ENCODE results near the gene PCYT2.
A peak's percentile ranks its signal among the peaks of the same experiment; 100 is the strongest.
"Not testable (repeated sequence)": the region's sequence is repeated elsewhere in the genome, so short reads cannot be mapped to it uniquely, and the experiment has no call there.

PCYT2 gene

GRCh38 chr17:81927152-81927652, 16.0 kb upstream of the PCYT2 start:
- DNase-seq (ENCODE audit: low read depth): no peak

- DNase-seq (ENCODE audit: low read depth): peak; percentile 36
These were observed 15.4 kb upstream of the PCYT2 start for GRCh38 chr17:81926451-81927151.

GRCh38 chr17:81925860-81926450, 14.8 kb upstream of the PCYT2 start:
- DNase-seq (ENCODE audit: low read depth): no peak

- DNase-seq (ENCODE audit: low read depth): no peak
These were observed 13.6 kb upstream of the PCYT2 start for GRCh38 chr17:81924557-81925532.

- DNase-seq (ENCODE audit: low read depth): no peak
These were observed 12.4 kb upstream of the PCYT2 start for GRCh38 chr17:81923302-81924260.

GRCh38 chr17:81922566-81923301, 11.5 kb upstream of the PCYT2 start:
- no peak for DNase-seq (ENCODE audit: low read depth)

- no peak for DNase-seq (ENCODE audit: low read depth)
These were observed 10.9 kb upstream of the PCYT2 start for GRCh38 chr17:81921996-81922565.

GRCh38 chr17:81921537-81921862, 10.3 kb upstream of the PCYT2 start:
- DNase-seq (ENCODE audit: low read depth): no peak

GRCh38 chr17:81920612-81921536, 9.7 kb upstream of the PCYT2 start:
- DNase-seq (ENCODE audit: low read depth): no peak

GRCh38 chr17:81918832-81919545, 7.8 kb upstream of the PCYT2 start:
- DNase-seq (ENCODE audit: low read depth): no peak

GRCh38 chr17:81918333-81918669, 7.1 kb upstream of the PCYT2 start:
- DNase-seq (ENCODE audit: low read depth): not testable (repeated sequence)

- peak; percentile 82 for DNase-seq (ENCODE audit: low read depth)
These were observed 6.5 kb upstream of the PCYT2 start, which contains the start of gene SIRT7 for GRCh38 chr17:81917565-81918332. TSS of gene SIRT7 (minus strand) at chr17:81918176. CDS start at chr17:81918131, 45 bp downstream.

- DNase-seq (ENCODE audit: low read depth): no peak
These were observed 5.2 kb upstream of the PCYT2 start for GRCh38 chr17:81916234-81917001.

GRCh38 chr17:81915331-81915730, 4.1 kb upstream of the PCYT2 start:
- DNase-seq (ENCODE audit: low read depth): no peak

- DNase-seq (ENCODE audit: low read depth): no peak
These were observed 3.1 kb upstream of the PCYT2 start for GRCh38 chr17:81914103-81914850.

GRCh38 chr17:81913394-81914102, 2.3 kb upstream of the PCYT2 start:
- no peak for DNase-seq (ENCODE audit: low read depth)

Measured in activated T-cell treated with anti-CD3 and anti-CD28 coated beads for 1 hour (primary cell).